Esophagus (tissue), 2 donors: Measurements from ENCODE around the gene ERAP2. TPM values are rescaled to one million over a fixed set of nuclear protein-coding genes. Genes with fewer than 3 reads are reported as not detected.
"Not testable (repeated sequence)": the region's sequence is repeated elsewhere in the genome, so short reads cannot be mapped to it uniquely, and the experiment has no call there.

Experiments used
- H3K27ac ChIP-seq, 2 donors: one replicate each; pipeline ENCODE4 v1.5.1; 2013; ENCODE audit warnings: low read depth in 2 of 2, mild to moderate bottlenecking in 2 of 2, inconsistent platforms in 1 of 2, low read length in 1 of 2, moderate library complexity in 1 of 2
- H3K27me3 ChIP-seq, 2 donors: one replicate each; pipeline ENCODE4 v1.6.1; 2013; ENCODE audit warnings: low read length in 2 of 2, control low read depth in 1 of 2, mild to moderate bottlenecking in 1 of 2; ENCODE audit not compliant: insufficient read depth in 2 of 2, control insufficient read depth in 1 of 2
- H3K36me3 ChIP-seq, 2 donors: one replicate each; pipeline ENCODE4 v1.6.1; 2013; ENCODE audit warnings: low read length in 1 of 2; ENCODE audit not compliant: control insufficient read depth in 2 of 2, insufficient read depth in 2 of 2
- H3K4me1 ChIP-seq, 2 donors: one replicate each; pipeline ENCODE4 v1.6.1; 2013; ENCODE audit warnings: low read length in 1 of 2; ENCODE audit not compliant: control insufficient read depth in 2 of 2, insufficient read depth in 2 of 2
- H3K4me3 ChIP-seq, 2 donors: one replicate each; pipeline ENCODE4 v1.5.1; 2013; ENCODE audit warnings: low read length in 2 of 2, mild to moderate bottlenecking in 2 of 2, low read depth in 1 of 2, moderate library complexity in 1 of 2
- H3K9me3 ChIP-seq, 2 donors: one replicate each; pipeline ENCODE4 v1.6.1; 2013; ENCODE audit warnings: mild to moderate bottlenecking in 2 of 2, low read depth in 1 of 2, low read length in 1 of 2, moderate library complexity in 1 of 2; ENCODE audit not compliant: control insufficient read depth in 2 of 2, insufficient read depth in 1 of 2
- WGBS, 2 donors: extraction: QIAGEN DNeasy Blood & Tissue Kit; methylation state at CpG; one replicate each; pipeline ENCODE4 v1.1.7; 2013; 5-methylcytosine and 5-hydroxymethylcytosine counted together
- polyA plus RNA-seq, 2 donors: library from polyadenylated mRNA; stranded (reverse); fragments of 200-250 nt; gene quantifications; one replicate each; pipeline ENCODE4 v1.2.3, GENCODE V29; 2013
- donor health status: healthy with polysubstance abuse.
- donor health status: Bipolar disorder and iron deficiency.

Gene ERAP2
- polyA plus RNA-seq, 2 donors, result 0.64 to 1.8 TPM

DNA sequence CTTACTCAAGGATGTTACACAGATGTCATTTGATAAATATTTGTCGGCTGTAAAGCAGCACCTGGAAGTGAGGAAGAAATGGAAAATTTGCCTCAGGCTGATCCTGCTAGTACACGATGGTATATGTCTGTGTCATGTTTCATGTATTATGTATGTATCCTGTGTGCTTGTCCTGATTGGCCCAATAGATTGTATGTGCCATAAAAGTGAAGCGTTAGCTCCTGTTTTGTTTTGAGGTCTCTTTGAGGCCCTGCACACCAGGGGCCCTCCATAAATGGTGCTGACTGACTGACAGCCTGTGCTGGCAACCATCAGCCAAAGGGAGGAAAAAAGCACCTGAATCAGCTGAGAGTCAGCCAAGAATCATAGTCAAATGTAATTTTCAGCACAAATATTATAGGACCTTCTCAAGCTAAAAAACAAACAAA is 47.7 kb downstream of the ERAP2 start:
- Histone ChIP-seq H3K27ac (no peak overlapping the region), H3K4me3 (no peak overlapping the region), H3K4me1 (no peaks in the 10 kb centered on the region), H3K9me3 (no peaks in the 10 kb centered on the region), H3K36me3 (peaks cover 0 to 4% of the 10 kb centered on the region in 2 donors), H3K27me3 (no peaks in the 10 kb centered on the region)
- WGBS, 2 donors, result 31 to 32% methylated on average over 3 of the region's 3 CpGs

DNA sequence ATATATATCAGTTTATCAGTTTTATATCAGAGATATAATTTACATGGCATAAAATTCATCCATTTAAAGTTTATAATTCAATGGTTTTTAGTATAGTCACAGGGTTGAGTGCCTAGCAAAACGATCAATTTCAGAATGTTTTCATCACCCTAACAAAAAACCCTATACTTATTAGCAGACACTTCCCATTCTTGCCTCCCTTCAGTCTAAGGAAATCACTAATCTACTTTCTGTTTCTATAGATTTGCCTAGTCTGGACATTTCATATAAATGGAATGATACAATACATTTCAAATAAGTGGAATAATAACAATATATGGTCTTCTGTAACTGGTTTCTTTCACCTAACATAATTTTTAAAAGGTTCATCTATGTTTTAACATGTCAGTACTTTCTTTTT is 50.0 kb downstream of the ERAP2 start:
- no peak overlapping the region for H3K4me3 ChIP-seq
- no peaks in the 10 kb centered on the region for H3K4me1 ChIP-seq
- H3K27me3 ChIP-seq, result no peaks in the 10 kb centered on the region
- WGBS, 2 donors, result 93 to 94% methylated on average over 1 of the region's 1 CpG
- H3K36me3 ChIP-seq, result no peaks in the 10 kb centered on the region
- no peaks in the 10 kb centered on the region for H3K9me3 ChIP-seq
- no peak overlapping the region for H3K27ac ChIP-seq

DNA sequence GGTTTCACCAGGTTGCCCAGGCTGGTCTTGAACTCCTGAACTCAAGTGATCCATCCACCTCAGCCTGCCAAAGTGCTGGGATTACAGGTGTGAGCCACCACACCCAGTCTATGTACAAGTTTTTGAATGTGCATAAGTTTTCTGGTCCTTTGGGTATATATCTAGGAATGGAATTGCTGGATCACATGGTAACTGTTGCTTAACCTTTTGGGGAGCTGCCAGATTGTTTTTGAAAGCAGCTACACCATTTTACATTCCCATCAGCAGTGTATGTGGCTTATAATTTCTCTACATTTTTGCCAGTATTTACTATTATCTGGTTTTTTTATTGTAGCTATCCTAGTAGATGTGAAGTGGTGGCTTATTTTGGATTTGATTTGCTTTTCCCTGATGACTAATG is 50.7 kb downstream of the ERAP2 start:
- no peak overlapping the region for H3K4me3 ChIP-seq
- H3K36me3 ChIP-seq, result no peaks in the 10 kb centered on the region
- no peaks in the 10 kb centered on the region for H3K27me3 ChIP-seq
- H3K27ac ChIP-seq, result no peak overlapping the region
- H3K9me3 ChIP-seq, result no peaks in the 10 kb centered on the region
- no peaks in the 10 kb centered on the region for H3K4me1 ChIP-seq

DNA sequence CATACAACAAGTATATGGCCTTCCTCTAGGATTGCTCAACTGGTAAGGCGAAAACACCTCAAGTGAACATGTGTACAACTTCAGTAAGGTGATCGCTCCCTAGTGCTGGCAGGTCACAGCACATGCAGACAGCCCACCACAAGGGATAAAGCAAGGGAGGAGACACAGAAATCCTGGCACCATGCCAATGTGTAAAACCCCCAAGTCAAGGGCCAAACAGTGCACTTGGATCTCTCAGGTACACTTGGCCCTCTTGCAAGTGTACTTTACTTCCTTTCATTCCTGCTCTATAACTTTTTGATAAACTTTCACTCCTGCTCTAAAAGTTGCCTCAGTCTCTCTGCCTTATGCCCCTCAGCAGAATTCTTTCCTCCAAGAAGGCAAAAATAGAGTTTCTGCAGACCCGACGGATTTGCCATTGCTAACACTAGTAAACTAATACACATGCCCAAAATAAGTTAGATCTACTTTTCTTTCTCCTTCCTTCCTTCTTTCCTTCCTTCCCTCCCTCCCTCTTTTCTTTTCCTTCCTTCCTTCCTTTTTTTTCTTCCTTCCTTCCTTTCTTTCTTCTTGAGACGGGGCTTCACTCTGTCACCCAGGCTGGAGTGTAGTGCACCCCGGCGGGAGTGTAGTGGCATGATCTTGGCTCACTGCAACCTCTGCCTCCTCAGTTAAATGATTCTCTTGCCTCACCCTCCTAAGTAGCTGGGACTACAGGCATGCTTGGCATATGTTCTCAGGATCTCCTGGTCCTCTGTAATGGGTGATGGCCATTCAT is 52.8 kb downstream of the ERAP2 start:
- no peak overlapping the region for H3K27ac ChIP-seq
- no peak overlapping the region for H3K4me3 ChIP-seq
- no peaks in the 10 kb centered on the region for H3K9me3 ChIP-seq
- H3K36me3 ChIP-seq, result no peaks in the 10 kb centered on the region
- 93 to 95% methylated on average over 7 of the region's 7 CpGs for WGBS, 2 donors
- no peaks in the 10 kb centered on the region for H3K27me3 ChIP-seq
- H3K4me1 ChIP-seq, result peaks cover 0 to 2% of the 10 kb centered on the region in 2 donors

- Histone ChIP-seq H3K27me3 (no peaks in the 10 kb centered on the region), H3K36me3 (no peaks in the 10 kb centered on the region), H3K27ac (no peak overlapping the region), H3K4me3 (no peak overlapping the region), H3K4me1 (peaks cover 0 to 2% of the 10 kb centered on the region in 2 donors), H3K9me3 (no peaks in the 10 kb centered on the region)
- 91 to 93% methylated on average over 3 of the region's 3 CpGs for WGBS, 2 donors
Observed at GRCh38 chr5:96930058-96930457, 53.8 kb downstream of the ERAP2 start.

DNA sequence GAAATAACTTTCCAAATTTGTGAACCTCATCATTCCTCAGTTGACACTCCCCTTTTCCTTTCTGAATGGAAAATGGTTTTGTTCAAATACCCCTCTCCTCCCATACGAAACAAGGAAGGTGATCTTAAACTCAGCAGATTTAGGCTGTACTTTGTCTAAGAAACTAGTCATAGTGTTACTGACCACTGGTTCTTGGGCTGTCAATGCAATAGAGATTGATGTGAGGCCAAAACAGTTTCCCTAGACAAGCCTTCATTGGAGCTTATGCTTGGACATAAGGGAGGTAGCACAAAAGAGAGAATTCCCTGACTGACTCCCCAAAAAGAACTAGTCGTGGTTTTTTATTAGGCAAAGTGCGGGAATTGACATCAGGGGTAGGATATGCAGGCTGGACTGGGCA is 54.3 kb downstream of the ERAP2 start:
- WGBS, 2 donors, result 96 to 99% methylated on average over 3 of the region's 3 CpGs
- H3K4me1 ChIP-seq, result peaks cover 0 to 2% of the 10 kb centered on the region in 2 donors
- H3K4me3 ChIP-seq, result no peak overlapping the region
- no peaks in the 10 kb centered on the region for H3K36me3 ChIP-seq
- H3K27ac ChIP-seq, result no peak overlapping the region
- H3K9me3 ChIP-seq, result no peaks in the 10 kb centered on the region
- no peaks in the 10 kb centered on the region for H3K27me3 ChIP-seq

DNA sequence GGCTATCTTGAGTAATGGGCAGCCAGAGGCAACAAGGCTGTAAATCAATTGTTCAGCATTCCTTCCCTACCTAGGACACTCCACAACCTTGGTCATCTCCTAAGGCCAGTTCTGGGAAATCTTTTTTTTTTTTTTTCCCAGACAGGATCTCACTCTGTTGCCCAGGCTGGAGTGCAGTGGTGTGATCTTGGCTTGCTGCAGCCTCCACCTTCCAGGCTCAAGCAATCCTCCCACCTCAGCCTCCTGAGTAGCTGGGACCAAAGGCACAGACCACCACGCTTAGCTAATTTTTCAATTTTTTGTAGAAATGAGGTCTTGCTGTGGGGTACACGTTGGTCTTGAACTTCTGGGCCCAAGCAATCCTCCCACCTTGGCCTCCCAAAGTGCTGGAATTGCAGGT is 54.7 kb downstream of the ERAP2 start:
- 98% methylated on average over 2 of the region's 2 CpGs for WGBS, 2 donors
- not testable (repeated sequence) for H3K36me3 ChIP-seq, H3K27ac ChIP-seq

GRCh38 chr5:96931605-96932004 is 55.3 kb downstream of the ERAP2 start:
- Histone ChIP-seq H3K36me3 (no peaks in the 10 kb centered on the region), H3K27me3 (no peaks in the 10 kb centered on the region), H3K4me3 (no peak overlapping the region), H3K27ac (no peak overlapping the region), H3K4me1 (peaks cover 0 to 2% of the 10 kb centered on the region in 2 donors), H3K9me3 (no peaks in the 10 kb centered on the region)
- 75 to 80% methylated on average over 1 of the region's 1 CpG for WGBS, 2 donors

More for the DNA sequence above, 54.7 kb downstream of the ERAP2 start:
- not testable (repeated sequence) for H3K4me3 ChIP-seq, H3K4me1 ChIP-seq, H3K27me3 ChIP-seq, H3K9me3 ChIP-seq

DNA sequence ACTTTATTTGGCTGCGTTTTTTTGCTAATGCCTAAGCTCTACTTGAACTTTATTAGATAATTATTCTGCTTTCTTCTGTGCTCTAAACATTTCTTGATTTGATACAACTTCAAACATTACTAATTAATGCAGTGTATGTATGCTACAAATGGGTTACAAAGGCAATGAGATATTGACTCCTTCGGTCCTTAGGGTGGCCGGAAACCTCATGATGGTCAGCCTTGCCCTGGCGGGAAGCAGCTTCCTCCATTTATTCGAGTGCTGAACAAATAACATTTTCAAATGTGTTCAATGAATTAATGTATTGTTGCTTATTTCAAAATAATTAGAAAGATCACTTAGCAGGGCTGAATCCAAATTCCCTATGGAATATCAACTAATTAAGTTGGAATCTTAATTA is 55.7 kb downstream of the ERAP2 start:
- Histone ChIP-seq H3K27me3 (no peaks in the 10 kb centered on the region), H3K27ac (no peak overlapping the region), H3K4me3 (no peak overlapping the region), H3K9me3 (no peaks in the 10 kb centered on the region), H3K4me1 (peaks cover 0 to 2% of the 10 kb centered on the region in 2 donors), H3K36me3 (no peaks in the 10 kb centered on the region)
- 83 to 88% methylated on average over 5 of the region's 5 CpGs for WGBS, 2 donors
